ENCODE measurements around the gene MAP3K5. TPM values are rescaled to one million over a fixed set of nuclear protein-coding genes. Genes with fewer than 3 reads are reported as not detected.

MAP3K5 gene
- polyA plus RNA-seq, 2 donors: 5.2 to 5.6 TPM

- WGBS, 2 donors: 88 to 89% methylated on average over 7 of the region's 7 CpGs
- Histone ChIP-seq H3K9me3 (ENCODE audit: control insufficient read depth in 2 of 2, insufficient read depth in 1 of 2, low read depth in 1 of 2, low read length in 1 of 2) (no peaks in the 10 kb centered on the region), H3K27me3 (ENCODE audit: control insufficient read depth in 1 of 2, insufficient read depth in 2 of 2, low read length in 2 of 2) (no peaks in the 10 kb centered on the region), H3K4me1 (ENCODE audit: control insufficient read depth in 2 of 2, insufficient read depth in 2 of 2, low read length in 1 of 2) (peaks cover 0 to 6% of the 10 kb centered on the region in 2 donors), H3K4me3 (ENCODE audit: low read depth in 1 of 2, low read length in 2 of 2) (no peak overlapping the region), H3K27ac (ENCODE audit: low read depth in 2 of 2, low read length in 1 of 2) (no peak overlapping the region), H3K36me3 (ENCODE audit: control insufficient read depth in 2 of 2, insufficient read depth in 2 of 2, low read length in 1 of 2) (no peaks in the 10 kb centered on the region)
Measured at GRCh38 chr6:136753624-136754023, 38.7 kb downstream of the MAP3K5 start.

GRCh38 chr6:136752554-136752953 is 39.7 kb downstream of the MAP3K5 start:
- 81 to 82% methylated on average over 7 of the region's 7 CpGs for WGBS, 2 donors
- no peak overlapping the region for H3K27ac ChIP-seq (ENCODE audit: low read depth in 2 of 2, low read length in 1 of 2)
- H3K4me3 ChIP-seq (ENCODE audit: low read depth in 1 of 2, low read length in 2 of 2): no peak overlapping the region

GRCh38 chr6:136751991-136752390 is 40.3 kb downstream of the MAP3K5 start:
- H3K27me3 ChIP-seq (ENCODE audit: control insufficient read depth in 1 of 2, insufficient read depth in 2 of 2, low read length in 2 of 2): no peaks in the 10 kb centered on the region
- H3K27ac ChIP-seq (ENCODE audit: low read depth in 2 of 2, low read length in 1 of 2): peak overlapping the region; percentile 27 to 61
- peaks cover 0 to 6% of the 10 kb centered on the region in 2 donors for H3K4me1 ChIP-seq (ENCODE audit: control insufficient read depth in 2 of 2, insufficient read depth in 2 of 2, low read length in 1 of 2)
- 73 to 80% methylated on average over 2 of the region's 2 CpGs for whole genome bisulfite sequencing, 2 donors
- no peaks in the 10 kb centered on the region for H3K36me3 ChIP-seq (ENCODE audit: control insufficient read depth in 2 of 2, insufficient read depth in 2 of 2, low read length in 1 of 2)
- no peak overlapping the region for H3K4me3 ChIP-seq (ENCODE audit: low read depth in 1 of 2, low read length in 2 of 2)
- no peaks in the 10 kb centered on the region for H3K9me3 ChIP-seq (ENCODE audit: control insufficient read depth in 2 of 2, insufficient read depth in 1 of 2, low read depth in 1 of 2, low read length in 1 of 2)

More at GRCh38 chr6:136752554-136752953, 39.7 kb downstream of the MAP3K5 start:
- H3K4me1 ChIP-seq (ENCODE audit: control insufficient read depth in 2 of 2, insufficient read depth in 2 of 2, low read length in 1 of 2): peaks cover 0 to 6% of the 10 kb centered on the region in 2 donors
- no peaks in the 10 kb centered on the region for H3K27me3 ChIP-seq (ENCODE audit: control insufficient read depth in 1 of 2, insufficient read depth in 2 of 2, low read length in 2 of 2)
- no peaks in the 10 kb centered on the region for H3K9me3 ChIP-seq (ENCODE audit: control insufficient read depth in 2 of 2, insufficient read depth in 1 of 2, low read depth in 1 of 2, low read length in 1 of 2)
- H3K36me3 ChIP-seq (ENCODE audit: control insufficient read depth in 2 of 2, insufficient read depth in 2 of 2, low read length in 1 of 2): no peaks in the 10 kb centered on the region

GRCh38 chr6:136751522-136751956 is 40.7 kb downstream of the MAP3K5 start:
- H3K4me3 ChIP-seq (ENCODE audit: low read depth in 1 of 2, low read length in 2 of 2): no peak overlapping the region
- peaks cover 0 to 6% of the 10 kb centered on the region in 2 donors for H3K4me1 ChIP-seq (ENCODE audit: control insufficient read depth in 2 of 2, insufficient read depth in 2 of 2, low read length in 1 of 2)
- H3K27me3 ChIP-seq (ENCODE audit: control insufficient read depth in 1 of 2, insufficient read depth in 2 of 2, low read length in 2 of 2): no peaks in the 10 kb centered on the region
- 27 to 34% methylated on average over 5 of the region's 5 CpGs for WGBS, 2 donors
- H3K36me3 ChIP-seq (ENCODE audit: control insufficient read depth in 2 of 2, insufficient read depth in 2 of 2, low read length in 1 of 2): no peaks in the 10 kb centered on the region
- H3K9me3 ChIP-seq (ENCODE audit: control insufficient read depth in 2 of 2, insufficient read depth in 1 of 2, low read depth in 1 of 2, low read length in 1 of 2): no peaks in the 10 kb centered on the region
- H3K27ac ChIP-seq (ENCODE audit: low read depth in 2 of 2, low read length in 1 of 2): no peak overlapping the region

GRCh38 chr6:136750696-136751521 is 41.4 kb downstream of the MAP3K5 start:
- 73 to 75% methylated on average over 4 of the region's 4 CpGs for WGBS, 2 donors
- H3K36me3 ChIP-seq (ENCODE audit: control insufficient read depth in 2 of 2, insufficient read depth in 2 of 2, low read length in 1 of 2): no peaks in the 10 kb centered on the region
- H3K4me1 ChIP-seq (ENCODE audit: control insufficient read depth in 2 of 2, insufficient read depth in 2 of 2, low read length in 1 of 2): peaks cover 0 to 6% of the 10 kb centered on the region in 2 donors
- H3K27me3 ChIP-seq (ENCODE audit: control insufficient read depth in 1 of 2, insufficient read depth in 2 of 2, low read length in 2 of 2): no peaks in the 10 kb centered on the region
- no peaks in the 10 kb centered on the region for H3K9me3 ChIP-seq (ENCODE audit: control insufficient read depth in 2 of 2, insufficient read depth in 1 of 2, low read depth in 1 of 2, low read length in 1 of 2)
- no peak overlapping the region for H3K27ac ChIP-seq (ENCODE audit: low read depth in 2 of 2, low read length in 1 of 2)
- H3K4me3 ChIP-seq (ENCODE audit: low read depth in 1 of 2, low read length in 2 of 2): no peak overlapping the region

- Histone ChIP-seq H3K4me1 (ENCODE audit: control insufficient read depth in 2 of 2, insufficient read depth in 2 of 2, low read length in 1 of 2) (peaks cover 0 to 6% of the 10 kb centered on the region in 2 donors), H3K27me3 (ENCODE audit: control insufficient read depth in 1 of 2, insufficient read depth in 2 of 2, low read length in 2 of 2) (no peaks in the 10 kb centered on the region), H3K9me3 (ENCODE audit: control insufficient read depth in 2 of 2, insufficient read depth in 1 of 2, low read depth in 1 of 2, low read length in 1 of 2) (no peaks in the 10 kb centered on the region), H3K27ac (ENCODE audit: low read depth in 2 of 2, low read length in 1 of 2) (no peak overlapping the region), H3K4me3 (ENCODE audit: low read depth in 1 of 2, low read length in 2 of 2) (no peak overlapping the region), H3K36me3 (ENCODE audit: control insufficient read depth in 2 of 2, insufficient read depth in 2 of 2, low read length in 1 of 2) (no peaks in the 10 kb centered on the region)
- 92% methylated on average over 13 of the region's 13 CpGs for WGBS, 2 donors
Measured at GRCh38 chr6:136749359-136749997, 42.8 kb downstream of the MAP3K5 start.

GRCh38 chr6:136747507-136747906 is 44.8 kb downstream of the MAP3K5 start:
- 100% methylated on average over 1 of the region's 1 CpG for WGBS, 2 donors
- no peak overlapping the region for H3K4me3 ChIP-seq (ENCODE audit: low read depth in 1 of 2, low read length in 2 of 2)
- no peaks in the 10 kb centered on the region for H3K36me3 ChIP-seq (ENCODE audit: control insufficient read depth in 2 of 2, insufficient read depth in 2 of 2, low read length in 1 of 2)
- H3K27ac ChIP-seq (ENCODE audit: low read depth in 2 of 2, low read length in 1 of 2): no peak overlapping the region
- H3K27me3 ChIP-seq (ENCODE audit: control insufficient read depth in 1 of 2, insufficient read depth in 2 of 2, low read length in 2 of 2): no peaks in the 10 kb centered on the region
- peaks cover 0 to 3% of the 10 kb centered on the region in 2 donors for H3K4me1 ChIP-seq (ENCODE audit: control insufficient read depth in 2 of 2, insufficient read depth in 2 of 2, low read length in 1 of 2)
- H3K9me3 ChIP-seq (ENCODE audit: control insufficient read depth in 2 of 2, insufficient read depth in 1 of 2, low read depth in 1 of 2, low read length in 1 of 2): no peaks in the 10 kb centered on the region

- 65 to 77% methylated on average over 6 of the region's 6 CpGs for WGBS, 2 donors
- Histone ChIP-seq H3K4me1 (ENCODE audit: control insufficient read depth in 2 of 2, insufficient read depth in 2 of 2, low read length in 1 of 2) (no peaks in the 10 kb centered on the region), H3K36me3 (ENCODE audit: control insufficient read depth in 2 of 2, insufficient read depth in 2 of 2, low read length in 1 of 2) (no peaks in the 10 kb centered on the region), H3K27ac (ENCODE audit: low read depth in 2 of 2, low read length in 1 of 2) (no peak overlapping the region), H3K9me3 (ENCODE audit: control insufficient read depth in 2 of 2, insufficient read depth in 1 of 2, low read depth in 1 of 2, low read length in 1 of 2) (no peaks in the 10 kb centered on the region), H3K4me3 (ENCODE audit: low read depth in 1 of 2, low read length in 2 of 2) (no peak overlapping the region), H3K27me3 (ENCODE audit: control insufficient read depth in 1 of 2, insufficient read depth in 2 of 2, low read length in 2 of 2) (no peaks in the 10 kb centered on the region)
Measured at GRCh38 chr6:136745300-136745699, 47.0 kb downstream of the MAP3K5 start.

GRCh38 chr6:136744889-136745288 is 47.4 kb downstream of the MAP3K5 start:
- Histone ChIP-seq H3K27ac (ENCODE audit: low read depth in 2 of 2, low read length in 1 of 2) (no peak overlapping the region), H3K4me1 (ENCODE audit: control insufficient read depth in 2 of 2, insufficient read depth in 2 of 2, low read length in 1 of 2) (no peaks in the 10 kb centered on the region), H3K27me3 (ENCODE audit: control insufficient read depth in 1 of 2, insufficient read depth in 2 of 2, low read length in 2 of 2) (no peaks in the 10 kb centered on the region), H3K36me3 (ENCODE audit: control insufficient read depth in 2 of 2, insufficient read depth in 2 of 2, low read length in 1 of 2) (no peaks in the 10 kb centered on the region), H3K4me3 (ENCODE audit: low read depth in 1 of 2, low read length in 2 of 2) (no peak overlapping the region), H3K9me3 (ENCODE audit: control insufficient read depth in 2 of 2, insufficient read depth in 1 of 2, low read depth in 1 of 2, low read length in 1 of 2) (no peaks in the 10 kb centered on the region)
- 59 to 71% methylated on average over 5 of the region's 5 CpGs for WGBS, 2 donors

Measured in esophagus (tissue), 2 donors.